Karpas-422 (cell line): ENCODE data around the gene CTTNBP2NL. TPM values are rescaled to one million over a fixed set of nuclear protein-coding genes. Genes with fewer than 3 reads are reported as not detected.

Experiments used
- DNase-seq: peaks from one replicate; pipeline ENCODE4 v3.0.0-alpha.2; 2015
- H2AFZ ChIP-seq: fragments of 200-600 bp; sonication (generic); 2 replicates; pipeline ENCODE4 v1.6.1; 2014; ENCODE audit warnings: antibody characterized with exemption, low read length, mixed read lengths
- H3K27ac ChIP-seq: fragments of 200-600 bp; sonication (generic); 2 replicates; pipeline ENCODE4 v1.5.1; 2014; ENCODE audit warnings: mild to moderate bottlenecking, low read length, moderate library complexity
- H3K27me3 ChIP-seq: fragments of 200-600 bp; sonication (generic); 2 replicates; pipeline ENCODE4 v1.6.1; 2014; ENCODE audit warnings: low read length, mixed read lengths
- H3K36me3 ChIP-seq: fragments of 200-600 bp; sonication (generic); 2 replicates; pipeline ENCODE4 v1.6.1; 2014; ENCODE audit warnings: low read length, mixed read lengths; ENCODE audit not compliant: insufficient read depth
- H3K4me1 ChIP-seq: fragments of 200-600 bp; sonication (generic); 2 replicates; pipeline ENCODE4 v1.6.1; 2014; ENCODE audit warnings: mild to moderate bottlenecking, low read length, mixed read lengths
- H3K4me2 ChIP-seq: fragments of 200-600 bp; sonication (generic); 2 replicates; pipeline ENCODE4 v1.6.1; 2014; ENCODE audit warnings: low read length, low read depth, mild to moderate bottlenecking; ENCODE audit not compliant: poor library complexity, severe bottlenecking
- H3K4me3 ChIP-seq: fragments of 200-600 bp; sonication (generic); 2 replicates; pipeline ENCODE4 v1.5.1; 2014; ENCODE audit warnings: mild to moderate bottlenecking, antibody characterized with exemption, low read length, mixed read lengths
- H3K79me2 ChIP-seq: fragments of 200-600 bp; sonication (generic); 2 replicates; pipeline ENCODE4 v1.6.1; 2014; ENCODE audit warnings: mild to moderate bottlenecking, low read length, mixed read lengths
- H3K9ac ChIP-seq: fragments of 200-600 bp; sonication (generic); 2 replicates; pipeline ENCODE4 v1.6.0; 2014; ENCODE audit warnings: low read length
- H3K9me2 ChIP-seq: fragments of 200-600 bp; sonication (generic), shearing (Covaris generic); replicated peaks from 2 replicates; pipeline ENCODE4 v1.6.0; 2014; ENCODE audit warnings: mild to moderate bottlenecking, low read length, moderate library complexity; ENCODE audit not compliant: insufficient read depth
- H3K9me3 ChIP-seq: fragments of 300-700, 200-600 bp; sonication (generic); 2 replicates; pipeline ENCODE4 v1.6.1; 2014; ENCODE audit warnings: low read length, mixed read lengths
- H4K20me1 ChIP-seq: fragments of 200-600 bp; sonication (generic); 2 replicates; pipeline ENCODE4 v1.6.1; 2014; ENCODE audit warnings: mild to moderate bottlenecking, antibody characterized with exemption, low read length, low read depth; ENCODE audit not compliant: insufficient read depth
- total RNA-seq: library from RNA; depleted of rRNA; stranded (reverse); fragments of >200 nt; shearing (Covaris generic); gene quantifications from 2 replicates; pipeline ENCODE4 v1.2.3, GENCODE V29; 2014; ENCODE audit warnings: low replicate concordance

The CTTNBP2NL gene
- total RNA-seq, 1 experiment from 2014 or later: not detected

GRCh38 chr1:112454316-112454715 lies 58.3 kb downstream of the CTTNBP2NL start:
- Histone ChIP-seq H3K4me1 (no peaks in the 10 kb centered on the region), H4K20me1 (peaks cover 15% of the 10 kb centered on the region; the same call in 1 of the 2 replicates), H3K79me2 (no peaks in the 10 kb centered on the region), H3K4me3 (no peak overlapping the region), H3K27me3 (no peaks in the 10 kb centered on the region), H3K9me3 (no peaks in the 10 kb centered on the region), H3K36me3 (no peaks in the 10 kb centered on the region), H3K4me2 (no peak overlapping the region), H3K9me2 (no peaks in the 10 kb centered on the region), H2AFZ (no peak overlapping the region), H3K9ac (no peak overlapping the region), H3K27ac (no peak overlapping the region)
- DNase-seq: no peak

DNA sequence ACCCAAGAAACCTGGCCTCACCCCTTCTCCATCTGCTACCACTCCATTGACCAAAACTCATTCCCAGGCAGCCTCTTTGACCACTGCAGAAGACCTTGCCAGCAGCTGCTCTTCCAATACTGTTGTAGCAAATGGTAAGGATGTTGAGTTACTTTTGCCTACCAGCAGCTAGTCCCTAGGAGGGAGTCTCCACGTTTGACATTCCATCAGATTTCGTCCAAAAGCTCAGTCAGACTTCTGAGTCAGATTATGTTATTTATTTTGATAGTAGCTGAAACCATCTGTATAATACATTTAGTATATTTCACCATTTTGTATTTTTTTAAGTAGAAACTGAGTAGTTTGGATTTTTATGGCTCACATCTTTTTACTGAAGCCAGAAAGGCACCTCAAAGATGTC lies 61.2 kb downstream of the CTTNBP2NL start:
- Histone ChIP-seq H3K9me2 (no peaks in the 10 kb centered on the region), H3K27ac (no peak overlapping the region), H3K4me2 (no peak overlapping the region), H2AFZ (no peak overlapping the region), H3K27me3 (no peaks in the 10 kb centered on the region), H3K4me1 (peaks cover 11% of the 10 kb centered on the region), H3K9me3 (no peaks in the 10 kb centered on the region), H4K20me1 (peaks cover 24% of the 10 kb centered on the region; the same call in 1 of the 2 replicates), H3K9ac (no peak overlapping the region), H3K79me2 (no peaks in the 10 kb centered on the region), H3K4me3 (no peak overlapping the region), H3K36me3 (no peaks in the 10 kb centered on the region)
- no peak for DNase-seq

DNA sequence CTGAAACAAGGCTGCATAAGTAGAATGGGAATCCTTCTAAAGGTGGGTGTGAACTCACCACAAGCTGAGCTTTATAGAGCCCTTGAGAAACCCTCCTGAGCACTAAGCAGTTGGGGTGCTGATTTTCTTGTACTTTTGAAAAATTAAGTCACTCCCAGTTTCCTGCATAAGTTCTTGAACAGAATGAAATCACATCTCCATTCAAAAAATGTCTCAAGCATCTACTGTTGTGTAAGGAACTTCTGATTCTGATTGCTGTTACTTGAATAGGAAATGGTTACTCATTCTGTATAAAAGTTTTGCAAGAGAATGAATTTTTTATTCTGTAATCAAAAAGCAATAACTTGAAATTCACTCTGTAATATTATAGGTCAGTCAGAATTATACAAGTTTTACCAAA lies 61.9 kb downstream of the CTTNBP2NL start:
- H3K9me3 ChIP-seq: no peaks in the 10 kb centered on the region
- H2AFZ ChIP-seq: no peak overlapping the region
- peaks cover 26% of the 10 kb centered on the region; the same call in 1 of the 2 replicates for H4K20me1 ChIP-seq
- no peak for DNase-seq
- peaks cover 18% of the 10 kb centered on the region for H3K4me1 ChIP-seq
- H3K4me3 ChIP-seq: no peak overlapping the region
- no peaks in the 10 kb centered on the region for H3K79me2 ChIP-seq
- H3K9me2 ChIP-seq: no peaks in the 10 kb centered on the region
- no peak overlapping the region for H3K27ac ChIP-seq
- no peaks in the 10 kb centered on the region for H3K27me3 ChIP-seq
- H3K4me2 ChIP-seq: no peak overlapping the region
- H3K36me3 ChIP-seq: no peaks in the 10 kb centered on the region
- H3K9ac ChIP-seq: no peak overlapping the region

DNA sequence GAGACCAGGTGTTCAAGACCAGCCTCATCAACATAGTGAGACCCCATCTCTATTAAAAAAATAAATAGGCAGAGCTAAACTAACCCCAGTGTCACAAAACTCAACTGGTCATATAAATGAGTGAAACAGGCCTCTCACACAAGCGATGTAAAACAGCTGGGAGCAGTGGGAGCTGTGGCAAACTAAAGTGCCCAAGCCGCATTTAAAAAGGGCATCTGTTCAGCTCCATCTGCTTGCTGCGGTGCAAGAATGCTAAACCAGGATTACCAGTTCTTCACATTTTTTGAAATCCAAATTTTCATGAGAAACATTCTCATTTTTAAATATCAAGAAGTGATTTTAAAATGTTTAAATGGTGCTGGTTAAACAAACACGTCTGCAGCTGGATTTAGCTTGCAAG lies 62.7 kb downstream of the CTTNBP2NL start:
- Histone ChIP-seq H3K9me2 (no peaks in the 10 kb centered on the region), H3K4me1 (peaks cover 26% of the 10 kb centered on the region), H3K9ac (no peak overlapping the region), H3K36me3 (no peaks in the 10 kb centered on the region), H3K27me3 (no peaks in the 10 kb centered on the region), H2AFZ (no peak overlapping the region), H3K4me2 (no peak overlapping the region), H3K79me2 (no peaks in the 10 kb centered on the region), H3K4me3 (no peak overlapping the region), H4K20me1 (peaks cover 33% of the 10 kb centered on the region; the same call in 1 of the 2 replicates), H3K27ac (no peak overlapping the region), H3K9me3 (no peaks in the 10 kb centered on the region)
- DNase-seq: no peak

DNA sequence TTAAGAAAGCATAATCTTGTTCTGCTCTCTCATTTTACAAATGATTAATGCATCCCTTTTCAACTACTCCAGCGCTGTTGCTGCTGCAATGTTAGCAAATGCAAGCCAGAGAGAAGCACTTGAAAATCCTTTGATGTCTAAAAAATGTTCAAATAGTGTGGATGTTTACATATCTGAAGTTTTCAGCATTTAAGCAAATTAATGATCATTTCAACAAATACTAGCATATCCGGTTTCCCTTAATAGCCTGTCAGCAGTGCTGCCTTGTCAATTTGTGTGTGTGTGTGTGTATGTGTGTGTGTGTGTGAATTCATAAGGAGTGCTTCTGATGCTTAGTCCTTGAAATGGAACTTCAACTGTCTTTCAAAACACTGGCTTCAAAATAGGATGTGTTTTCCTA lies 64.6 kb downstream of the CTTNBP2NL start:
- Histone ChIP-seq H3K36me3 (no peaks in the 10 kb centered on the region), H3K4me2 (no peak overlapping the region), H2AFZ (no peak overlapping the region), H4K20me1 (peaks cover 36% of the 10 kb centered on the region; the same call in 1 of the 2 replicates), H3K9me2 (no peaks in the 10 kb centered on the region), H3K9ac (no peak overlapping the region), H3K79me2 (no peaks in the 10 kb centered on the region), H3K4me3 (no peak overlapping the region), H3K27me3 (no peaks in the 10 kb centered on the region), H3K9me3 (no peaks in the 10 kb centered on the region), H3K4me1 (peaks cover 32% of the 10 kb centered on the region), H3K27ac (no peak overlapping the region)
- DNase-seq: no peak

DNA sequence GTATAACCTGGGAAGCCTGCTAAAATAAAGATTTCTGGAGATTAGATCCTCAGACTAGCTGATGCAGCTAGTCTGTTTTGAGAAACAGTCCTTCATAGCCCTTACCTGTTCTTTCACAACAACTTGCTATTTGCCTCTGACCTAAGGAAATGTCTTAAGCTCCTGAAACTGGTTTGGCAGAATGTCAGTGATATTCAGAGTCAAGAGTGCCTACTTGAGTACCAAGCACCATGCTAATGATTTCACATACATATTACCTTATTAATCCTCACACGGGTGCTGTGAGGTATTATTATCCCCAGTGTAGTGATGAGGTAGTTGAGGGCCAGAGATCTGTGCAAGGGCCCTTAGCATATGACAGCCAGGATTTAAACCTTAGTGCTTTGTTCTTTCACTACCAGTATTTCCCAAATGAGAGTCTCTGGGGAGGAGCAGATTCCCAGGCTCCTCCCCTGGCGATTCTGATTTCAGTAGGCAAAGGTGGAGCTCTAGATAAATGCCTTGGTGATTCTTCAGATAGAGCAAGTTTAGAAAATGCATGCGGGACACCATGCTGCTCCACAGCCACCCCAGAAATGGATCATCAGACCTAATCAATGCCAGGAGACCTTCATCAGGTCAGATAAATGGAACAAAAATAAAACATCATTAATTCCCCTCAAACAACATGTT lies 65.3 kb downstream of the CTTNBP2NL start:
- Histone ChIP-seq H3K27me3 (no peaks in the 10 kb centered on the region), H3K79me2 (no peaks in the 10 kb centered on the region), H3K4me1 (peaks cover 39% of the 10 kb centered on the region), H3K4me2 (no peak overlapping the region), H3K36me3 (no peaks in the 10 kb centered on the region), H3K9ac (no peak overlapping the region), H3K27ac (no peak overlapping the region), H3K9me2 (no peaks in the 10 kb centered on the region), H2AFZ (no peak overlapping the region), H4K20me1 (peaks cover 30% of the 10 kb centered on the region; the same call in 1 of the 2 replicates), H3K4me3 (no peak overlapping the region), H3K9me3 (no peaks in the 10 kb centered on the region)
- no peak for DNase-seq

GRCh38 chr1:112462953-112463279 lies 66.9 kb downstream of the CTTNBP2NL start:
- Histone ChIP-seq H3K9ac (no peak overlapping the region), H3K27ac (no peak overlapping the region), H3K27me3 (no peaks in the 10 kb centered on the region), H3K4me1 (peaks cover 45% of the 10 kb centered on the region), H3K9me3 (no peaks in the 10 kb centered on the region), H2AFZ (no peak overlapping the region), H3K9me2 (no peaks in the 10 kb centered on the region), H3K79me2 (no peaks in the 10 kb centered on the region), H3K36me3 (no peaks in the 10 kb centered on the region), H3K4me2 (peak overlapping the region; percentile 67), H3K4me3 (peak overlapping the region; percentile 28; the same call in 1 of the 2 replicates), H4K20me1 (peaks cover 32% of the 10 kb centered on the region; the same call in 1 of the 2 replicates)
- no peak for DNase-seq

GRCh38 chr1:112464501-112464900 lies 68.5 kb downstream of the CTTNBP2NL start:
- Histone ChIP-seq H3K4me1 (peaks cover 45% of the 10 kb centered on the region), H2AFZ (no peak overlapping the region), H3K9ac (no peak overlapping the region), H3K36me3 (no peaks in the 10 kb centered on the region), H3K9me2 (no peaks in the 10 kb centered on the region), H3K79me2 (no peaks in the 10 kb centered on the region), H3K4me2 (no peak overlapping the region), H3K27ac (no peak overlapping the region), H4K20me1 (peaks cover 32% of the 10 kb centered on the region; the same call in 1 of the 2 replicates), H3K9me3 (no peaks in the 10 kb centered on the region), H3K4me3 (no peak overlapping the region), H3K27me3 (no peaks in the 10 kb centered on the region)
- DNase-seq: no peak
